Measurements from ENCODE around the gene ACADSB. TPM values are rescaled to one million over a fixed set of nuclear protein-coding genes. Genes with fewer than 3 reads are reported as not detected.

ACADSB gene
- total RNA-seq, 3 donors from 2014 or later: 34.8 to 48.9 (median 38.2) TPM

GRCh38 chr10:123004298-123004697 lies 4.5 kb upstream of the ACADSB start:
- no peaks in the 10 kb centered on the region for H3K9me3 ChIP-seq
- intact Hi-C loops (cut with DNase I, micrococcal nuclease): no loop called here
- H3K36me3 ChIP-seq (ENCODE audit: low read depth): no peaks in the 10 kb centered on the region
- DNase-seq (no peak), ATAC-seq (no peak)
- H3K4me3 ChIP-seq: no peak overlapping the region
- H3K4me1 ChIP-seq (ENCODE audit: low read depth): peaks cover 14% of the 10 kb centered on the region
- TF ChIP-seq, protein P1, sequence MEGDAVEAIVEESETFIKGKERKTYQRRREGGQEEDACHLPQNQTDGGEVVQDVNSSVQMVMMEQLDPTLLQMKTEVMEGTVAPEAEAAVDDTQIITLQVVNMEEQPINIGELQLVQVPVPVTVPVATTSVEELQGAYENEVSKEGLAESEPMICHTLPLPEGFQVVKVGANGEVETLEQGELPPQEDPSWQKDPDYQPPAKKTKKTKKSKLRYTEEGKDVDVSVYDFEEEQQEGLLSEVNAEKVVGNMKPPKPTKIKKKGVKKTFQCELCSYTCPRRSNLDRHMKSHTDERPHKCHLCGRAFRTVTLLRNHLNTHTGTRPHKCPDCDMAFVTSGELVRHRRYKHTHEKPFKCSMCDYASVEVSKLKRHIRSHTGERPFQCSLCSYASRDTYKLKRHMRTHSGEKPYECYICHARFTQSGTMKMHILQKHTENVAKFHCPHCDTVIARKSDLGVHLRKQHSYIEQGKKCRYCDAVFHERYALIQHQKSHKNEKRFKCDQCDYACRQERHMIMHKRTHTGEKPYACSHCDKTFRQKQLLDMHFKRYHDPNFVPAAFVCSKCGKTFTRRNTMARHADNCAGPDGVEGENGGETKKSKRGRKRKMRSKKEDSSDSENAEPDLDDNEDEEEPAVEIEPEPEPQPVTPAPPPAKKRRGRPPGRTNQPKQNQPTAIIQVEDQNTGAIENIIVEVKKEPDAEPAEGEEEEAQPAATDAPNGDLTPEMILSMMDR (IDR thresholded peaks at IDR 0.05): no peak

DNA sequence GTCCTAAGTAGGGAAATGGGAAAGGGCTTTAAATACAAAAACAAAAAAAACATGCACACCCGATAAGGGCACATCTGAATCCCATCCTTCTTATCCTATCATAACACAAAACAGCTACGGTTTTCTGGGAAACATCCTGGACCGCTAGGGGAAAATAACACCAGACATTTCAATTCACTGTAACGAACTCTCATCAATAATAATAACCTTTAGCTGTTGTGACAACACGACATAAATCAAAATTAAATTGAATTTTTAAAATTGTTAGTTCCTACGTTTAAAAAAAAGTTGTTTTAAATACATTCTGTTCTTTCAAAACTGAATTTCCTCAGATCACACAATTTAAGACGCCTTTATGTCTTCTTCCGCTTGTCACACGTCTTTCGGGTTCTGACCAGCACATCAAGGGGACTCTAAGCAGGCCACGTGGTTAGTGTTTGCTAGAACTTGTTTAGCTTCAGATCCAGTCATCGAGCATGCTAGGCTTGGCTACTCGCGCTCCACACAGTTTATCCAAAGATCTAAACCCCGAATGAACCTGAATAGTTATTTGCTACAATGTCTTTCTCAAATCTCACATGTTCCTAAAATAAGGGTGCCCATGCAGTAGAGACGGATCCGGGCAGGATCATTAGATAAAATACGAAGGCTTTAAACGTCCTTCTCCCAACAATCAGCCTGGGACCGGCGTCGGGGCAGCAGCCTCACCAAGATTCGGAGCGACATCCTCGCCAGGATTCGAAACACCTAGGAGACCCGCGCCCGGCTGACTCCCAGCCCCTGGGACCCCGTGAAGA lies 1.1 kb upstream of the ACADSB start:
- intact Hi-C loops (cut with DNase I, micrococcal nuclease): no loop called here
- TF ChIP-seq, protein P1 (IDR thresholded peaks at IDR 0.05): no peak
- peak; percentile 46 for ATAC-seq
- no peaks in the 10 kb centered on the region for H3K36me3 ChIP-seq (ENCODE audit: low read depth)
- H3K4me1 ChIP-seq (ENCODE audit: low read depth): peaks cover 12% of the 10 kb centered on the region
- no peaks in the 10 kb centered on the region for H3K9me3 ChIP-seq
- peak overlapping the region; percentile 97 for H3K4me3 ChIP-seq
- peak in 1 of 3 donors; percentile 59 for DNase-seq

GRCh38 chr10:123009105-123009820 lies 457 bp downstream of the ACADSB start:
- Histone ChIP-seq H3K4me1 (ENCODE audit: low read depth) (peaks cover 12% of the 10 kb centered on the region), H3K36me3 (ENCODE audit: low read depth) (no peaks in the 10 kb centered on the region), H3K9me3 (no peaks in the 10 kb centered on the region), H3K4me3 (peak overlapping the region; percentile 97)
- intact Hi-C loops (cut with DNase I, micrococcal nuclease): no loop called here
- DNase-seq (peak; percentile 38 to 62 (median 58)), ATAC-seq (peak; percentile 28)
- TF ChIP-seq, protein P1 (IDR thresholded peaks at IDR 0.05): no peak

DNA sequence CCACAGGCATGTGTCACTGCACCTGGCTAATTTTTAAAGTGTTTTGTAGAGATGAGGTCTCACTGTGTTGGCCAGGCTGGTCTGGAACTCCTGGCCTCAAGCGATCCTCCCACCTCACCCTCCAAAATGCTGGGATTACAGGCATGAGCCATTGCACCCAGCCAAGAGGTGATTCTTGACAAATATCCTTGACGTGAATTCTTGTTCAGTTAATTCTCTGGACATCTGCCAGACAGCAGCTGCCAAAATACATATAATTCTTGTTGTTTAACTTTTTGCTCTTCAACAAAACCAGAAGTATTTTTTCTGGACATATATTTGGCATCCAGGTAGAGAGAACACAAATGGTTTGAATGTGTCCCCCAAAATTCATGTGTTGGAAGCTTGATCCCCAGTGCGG lies 3.2 kb downstream of the ACADSB start:
- no peaks in the 10 kb centered on the region for H3K9me3 ChIP-seq
- ATAC-seq: no peak
- no peaks in the 10 kb centered on the region for H3K36me3 ChIP-seq (ENCODE audit: low read depth)
- no peak for DNase-seq
- H3K4me3 ChIP-seq: no peak overlapping the region
- intact Hi-C loops (cut with DNase I, micrococcal nuclease): no loop called here
- peaks cover 9% of the 10 kb centered on the region for H3K4me1 ChIP-seq (ENCODE audit: low read depth)
- TF ChIP-seq, protein P1 (IDR thresholded peaks at IDR 0.05): no peak

DNA sequence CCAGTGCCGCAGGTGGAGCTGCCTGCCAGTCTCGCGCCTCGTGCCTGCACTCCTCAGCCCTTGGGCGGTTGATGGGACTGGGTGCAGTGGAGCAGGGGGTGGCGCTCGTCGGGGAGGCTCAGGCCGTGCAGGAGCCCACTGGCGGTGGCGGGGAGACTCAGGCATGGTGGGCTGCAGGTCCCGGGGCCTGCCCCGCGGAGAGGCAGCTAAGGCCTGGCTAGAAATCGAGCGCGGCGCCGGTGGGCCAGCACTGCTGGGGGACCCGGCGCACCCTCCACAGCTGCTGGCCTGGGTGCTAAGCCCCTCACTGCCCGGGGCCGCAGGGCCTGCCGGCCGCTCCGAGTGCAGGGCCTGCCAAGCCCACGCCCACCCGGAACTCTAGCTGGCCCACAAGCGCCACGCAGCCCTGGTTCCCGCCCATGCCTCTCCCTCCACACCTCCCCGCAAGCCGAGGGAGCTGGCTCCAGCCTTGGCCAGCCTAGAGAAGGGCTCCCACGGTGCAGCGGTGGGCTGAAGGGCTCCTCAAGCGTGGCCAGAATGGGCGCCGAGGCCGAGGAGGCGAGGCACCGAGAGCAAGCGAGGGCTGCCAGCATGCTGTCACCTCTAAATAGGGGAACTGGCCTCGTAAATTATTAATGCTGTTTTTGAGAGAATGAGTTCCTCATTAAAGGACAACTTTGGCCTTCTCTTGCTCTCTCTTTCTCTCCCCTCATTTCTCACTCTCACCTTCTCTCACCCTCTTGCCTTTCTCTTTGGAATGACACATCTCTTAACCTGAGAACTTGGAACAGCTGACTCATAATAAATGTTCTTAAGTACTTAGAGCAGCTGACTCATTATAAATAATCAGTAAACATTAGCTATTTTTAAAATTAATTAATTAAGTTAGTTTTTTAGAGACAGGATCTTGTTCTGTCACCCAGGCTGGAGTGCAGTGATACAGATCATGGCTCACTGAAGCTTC lies 4.9 kb downstream of the ACADSB start:
- no peak for DNase-seq
- H3K9me3 ChIP-seq: no peaks in the 10 kb centered on the region
- TF ChIP-seq, protein P1 (IDR thresholded peaks at IDR 0.05): no peak
- intact Hi-C loops (cut with DNase I, micrococcal nuclease): no loop called here
- H3K4me1 ChIP-seq (ENCODE audit: low read depth): peaks cover 3% of the 10 kb centered on the region
- ATAC-seq: no peak
- no peak overlapping the region for H3K4me3 ChIP-seq
- no peaks in the 10 kb centered on the region for H3K36me3 ChIP-seq (ENCODE audit: low read depth)
